Panc1 (cell line): ENCODE data around the gene SPEM2.

Experiments used
- CTCF ChIP-seq: fragments of 450-650 bp; IDR thresholded peaks from 2 replicates; pipeline ENCODE4 v1.5.1; 2017; ENCODE audit warnings: mild to moderate bottlenecking
- POLR2AphosphoS5 ChIP-seq: IDR thresholded peaks from 2 replicates; pipeline ENCODE4 v1.6.1; 2012; ENCODE audit warnings: mild to moderate bottlenecking, low read depth, low read length, moderate library complexity
- REST ChIP-seq, 2 experiments: IDR thresholded peaks; 2 replicates each; pipeline ENCODE4 v1.6.1; 2011 to 2012; ENCODE audit warnings: low read depth in 2 of 2, control low read depth in 1 of 2, low read length in 1 of 2, mild to moderate bottlenecking in 1 of 2, moderate library complexity in 1 of 2; ENCODE audit not compliant: insufficient read depth in 1 of 2
- SIN3A ChIP-seq: IDR thresholded peaks from 2 replicates; pipeline ENCODE4 v1.6.1; 2012; ENCODE audit warnings: low read depth, mild to moderate bottlenecking, low read length, moderate library complexity, borderline replicate concordance; ENCODE audit not compliant: insufficient read depth
- TCF7L2 ChIP-seq: IDR thresholded peaks from 2 replicates; pipeline ENCODE4 v1.6.1; 2011; ENCODE audit warnings: mild to moderate bottlenecking, low read depth, low read length, inconsistent platforms

- TF ChIP-seq CTCF, result no peak
- no peak for TF ChIP-seq SIN3A
- no peak for TF ChIP-seq REST (IDR thresholded peaks at IDR 0.05; ENCODE audit: insufficient read depth in 1 of 2, low read depth in 2 of 2, low read length in 1 of 2)
- TF ChIP-seq POLR2AphosphoS5, result no peak
- no peak for TF ChIP-seq TCF7L2
Observed at GRCh38 chr17:7404737-7405349, 20.6 kb upstream of the SPEM2 start.
